ENCODE results near the gene TARBP2. TPM values are rescaled to one million over a fixed set of nuclear protein-coding genes. Genes with fewer than 3 reads are reported as not detected.

Gene TARBP2
- total and polyA plus RNA-seq, 12 donors, result 7.0 to 21.2 (median 11.1) TPM

- H3K36me3 ChIP-seq, result peaks cover 3 to 100% (median 70%) of the 10 kb centered on the region in 9 donors
- DNase-seq (no peak), ATAC-seq (peak in 5 of 8 donors; percentile 3 to 7 (median 5))
- H3K27me3 ChIP-seq, result no peaks in the 10 kb centered on the region
- WGBS, 2 donors, result 68 to 73% methylated on average over 9 of the region's 9 CpGs
- no peak overlapping the region for H3K4me3 ChIP-seq
- H3K27ac ChIP-seq, result peak overlapping the region in 2 of 10 donors; percentile 2 to 64
- intact Hi-C loops (cut with DNase I), result no loop called here
- H3K4me1 ChIP-seq, result peaks cover 0 to 31% (median 14%) of the 10 kb centered on the region in 9 donors
- H3K9me3 ChIP-seq, result no peaks in the 10 kb centered on the region
- no peak for TF ChIP-seq CTCF (IDR thresholded peaks at IDR 0.05)
Measured at GRCh38 chr12:53483225-53483978, 17.7 kb upstream of the TARBP2 start.

- TF ChIP-seq CTCF (IDR thresholded peaks at IDR 0.05), result no peak
- DNase-seq (no peak), ATAC-seq (no peak)
- no peaks in the 10 kb centered on the region for H3K27me3 ChIP-seq
- peaks cover 2 to 95% (median 66%) of the 10 kb centered on the region in 9 donors for H3K36me3 ChIP-seq
- H3K27ac ChIP-seq, result no peak overlapping the region
- no peak overlapping the region for H3K4me3 ChIP-seq
- intact Hi-C loops (cut with DNase I), result no loop called here
- H3K4me1 ChIP-seq, result peaks cover 0 to 26% (median 10%) of the 10 kb centered on the region in 9 donors
- no peaks in the 10 kb centered on the region for H3K9me3 ChIP-seq
- 90 to 96% methylated on average over 4 of the region's 4 CpGs for WGBS, 2 donors
Measured at GRCh38 chr12:53483979-53484377, 17.1 kb upstream of the TARBP2 start.

- DNase-seq (no peak), ATAC-seq (no peak)
- no peak for TF ChIP-seq CTCF (IDR thresholded peaks at IDR 0.05)
- peaks cover 0 to 86% (median 61%) of the 10 kb centered on the region in 9 donors for H3K36me3 ChIP-seq
- H3K4me3 ChIP-seq, result no peak overlapping the region
- no peak overlapping the region for H3K27ac ChIP-seq
- no peaks in the 10 kb centered on the region for H3K27me3 ChIP-seq
- intact Hi-C loops (cut with DNase I), result no loop called here
- 81 to 83% methylated on average over 10 of the region's 10 CpGs for WGBS, 2 donors
- peaks cover 0 to 26% (median 10%) of the 10 kb centered on the region in 9 donors for H3K4me1 ChIP-seq
- no peaks in the 10 kb centered on the region for H3K9me3 ChIP-seq
Measured at GRCh38 chr12:53484686-53485575, 16.2 kb upstream of the TARBP2 start.

- WGBS, 2 donors, result 94 to 97% methylated on average over 10 of the region's 10 CpGs
- peak in 1 of 8 donors; percentile 19 for ATAC-seq
Measured at GRCh38 chr12:53485955-53486735, 14.9 kb upstream of the TARBP2 start.

More at GRCh38 chr12:53485955-53486735, 14.9 kb upstream of the TARBP2 start:
- Histone ChIP-seq H3K4me3 (no peak overlapping the region), H3K27ac (no peak overlapping the region), H3K36me3 (peaks cover 0 to 73% (median 48%) of the 10 kb centered on the region in 9 donors), H3K4me1 (peaks cover 0 to 16% (median 6%) of the 10 kb centered on the region in 9 donors), H3K9me3 (no peaks in the 10 kb centered on the region), H3K27me3 (no peaks in the 10 kb centered on the region)
- intact Hi-C loops (cut with DNase I), result no loop called here
- TF ChIP-seq CTCF (IDR thresholded peaks at IDR 0.05), result no peak
- no peak for DNase-seq

Data from heart right ventricle (tissue), 16 donors.